Daoy (cell line): ENCODE results near the gene EEF2KMT. TPM values are rescaled to one million over a fixed set of nuclear protein-coding genes. Genes with fewer than 3 reads are reported as not detected.
"Not testable (repeated sequence)": the region's sequence is repeated elsewhere in the genome, so short reads cannot be mapped to it uniquely, and the experiment has no call there.

ENCODE experiments used
- DNase-seq: peaks from one replicate; pipeline ENCODE4 v3.0.0-alpha.2; 2015; ENCODE audit warnings: low read depth
- total RNA-seq: library from RNA; depleted of rRNA; stranded (reverse); fragments of >200 nt; shearing (Covaris generic); gene quantifications from 2 replicates; pipeline ENCODE4 v1.2.3, GENCODE V29; 2014; rRNA removed

EEF2KMT gene
- 14.1 and 16.7 TPM in 2 replicates for total RNA-seq

GRCh38 chr16:5097470-5098220 lies at the start of gene EEF2KMT:
TSS of gene EEF2KMT (minus strand) at chr16:5097795. CDS start at chr16:5097739, 56 bp downstream.
- DNase-seq: peak; percentile 98

DNA sequence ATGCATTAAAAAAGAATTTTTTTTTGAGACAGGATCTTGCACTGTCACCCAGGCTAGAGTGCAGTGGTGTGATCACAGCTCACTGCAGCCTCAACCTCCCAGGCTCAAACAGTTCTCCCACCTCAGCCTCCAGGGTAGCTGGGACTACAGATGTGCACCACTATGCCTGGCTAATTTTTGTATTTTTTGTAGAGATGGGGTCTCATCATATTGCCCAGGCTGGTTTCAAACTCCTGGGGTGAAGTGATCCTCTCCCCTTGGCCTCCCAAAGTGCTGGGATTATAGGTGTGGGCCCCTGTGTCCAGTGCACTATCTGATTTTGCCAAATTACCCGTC lies 47.0 kb upstream of the EEF2KMT start:
- not testable (repeated sequence) for DNase-seq

- no peak for DNase-seq
These were observed 46.4 kb upstream of the EEF2KMT start for GRCh38 chr16:5143761-5144620.

- not testable (repeated sequence) for DNase-seq
These were observed 42.6 kb upstream of the EEF2KMT start for GRCh38 chr16:5140151-5140550.

GRCh38 chr16:5134739-5135452 lies 37.3 kb upstream of the EEF2KMT start:
- DNase-seq: not testable (repeated sequence)

DNA sequence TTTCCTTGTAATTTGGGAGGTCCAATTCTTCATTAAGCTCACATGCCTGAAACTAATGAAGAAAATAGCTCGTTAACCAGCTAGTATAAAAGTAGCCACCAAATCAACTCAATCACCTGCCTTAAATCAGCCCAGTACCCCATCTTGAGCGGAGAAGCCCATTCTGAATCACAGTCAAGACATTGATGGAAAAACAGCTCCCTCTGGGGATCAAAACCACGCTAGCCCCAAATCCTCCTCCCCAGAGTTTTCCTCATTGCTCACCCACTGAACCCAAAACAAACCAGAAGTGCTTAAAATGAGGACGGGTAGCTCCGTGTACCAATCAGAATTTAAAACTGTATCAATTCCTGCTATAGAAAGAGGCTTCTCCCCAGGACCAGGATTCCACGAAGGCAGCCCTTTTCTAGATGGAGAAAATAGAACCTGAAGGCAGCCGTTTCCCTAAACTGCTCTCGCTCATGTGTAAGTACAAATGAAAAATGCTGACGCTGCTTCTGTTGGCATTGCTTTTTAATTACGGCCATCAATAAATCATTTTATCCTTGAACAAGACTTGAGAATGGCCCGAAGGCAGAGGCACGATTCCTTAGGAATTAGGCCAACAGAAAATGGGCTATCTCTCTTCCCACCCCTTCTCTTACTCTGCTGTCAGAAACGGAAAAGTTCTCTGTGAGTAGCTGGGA lies 35.5 kb upstream of the EEF2KMT start:
- DNase-seq: not testable (repeated sequence)

- DNase-seq: not testable (repeated sequence)
These were observed 33.9 kb upstream of the EEF2KMT start for GRCh38 chr16:5131467-5132004.

DNA sequence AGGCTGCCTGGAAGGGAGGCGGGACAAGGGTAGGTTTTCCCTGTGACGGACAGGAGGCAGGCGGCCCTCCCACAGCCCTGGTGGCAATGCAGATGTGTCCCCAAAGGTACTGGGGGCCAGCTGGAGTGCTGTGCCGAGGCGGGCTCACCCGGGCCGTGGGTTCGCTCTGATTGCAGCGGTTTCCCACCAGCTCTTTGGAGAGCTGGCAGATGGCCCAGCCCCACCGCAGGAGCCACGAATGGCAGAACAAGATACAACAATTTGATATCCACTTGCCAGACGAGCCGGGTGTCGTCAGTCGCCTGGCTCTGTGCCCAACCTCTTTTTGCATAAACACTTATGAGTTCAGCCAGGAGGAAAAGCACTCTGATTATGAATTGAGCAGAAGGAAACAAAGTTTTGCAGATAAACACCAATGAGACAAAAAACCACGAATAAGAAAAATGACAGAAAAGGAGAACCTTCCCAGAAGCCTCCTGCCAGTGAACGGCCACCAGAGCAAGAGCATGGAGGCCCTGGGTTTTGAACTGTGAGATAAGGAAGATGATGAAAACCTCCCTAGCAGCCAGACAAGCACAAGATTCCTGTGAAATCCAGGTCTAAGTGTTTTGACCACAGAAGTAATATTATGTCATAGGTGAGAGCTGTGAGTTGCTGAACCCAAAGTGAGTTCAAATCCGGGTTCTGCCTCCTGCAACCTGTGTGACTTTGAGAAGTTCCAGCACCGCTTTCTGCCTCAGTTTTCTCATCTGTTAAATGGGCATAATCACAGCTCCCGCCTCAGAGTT lies 19.9 kb upstream of the EEF2KMT start:
- peak; percentile 64 for DNase-seq

DNA sequence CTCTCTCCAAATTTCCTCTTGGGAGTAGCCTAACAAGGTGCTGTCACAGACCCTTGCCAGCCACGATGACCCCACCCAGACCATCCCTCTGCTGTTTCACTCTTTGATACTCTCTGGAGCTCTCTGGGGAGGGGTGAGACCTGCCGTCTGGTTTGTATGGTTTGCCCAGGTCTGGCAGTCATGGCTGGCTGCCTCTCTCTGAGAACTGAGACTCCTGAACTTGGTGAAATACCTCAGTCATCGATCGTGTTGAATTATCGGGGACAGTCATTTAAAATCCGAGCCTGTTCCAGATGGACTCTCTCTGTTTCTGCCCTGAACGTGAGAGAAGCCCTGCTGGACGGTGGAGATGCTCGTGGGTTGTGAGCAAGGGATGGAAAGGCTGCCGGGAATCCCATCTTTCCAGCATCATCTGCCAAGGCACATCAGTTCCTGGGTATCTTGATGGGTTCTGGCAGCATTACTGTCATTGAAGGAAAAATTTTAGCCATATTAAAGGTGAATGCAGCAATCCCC lies 19.2 kb upstream of the EEF2KMT start:
- DNase-seq: not testable (repeated sequence)

DNA sequence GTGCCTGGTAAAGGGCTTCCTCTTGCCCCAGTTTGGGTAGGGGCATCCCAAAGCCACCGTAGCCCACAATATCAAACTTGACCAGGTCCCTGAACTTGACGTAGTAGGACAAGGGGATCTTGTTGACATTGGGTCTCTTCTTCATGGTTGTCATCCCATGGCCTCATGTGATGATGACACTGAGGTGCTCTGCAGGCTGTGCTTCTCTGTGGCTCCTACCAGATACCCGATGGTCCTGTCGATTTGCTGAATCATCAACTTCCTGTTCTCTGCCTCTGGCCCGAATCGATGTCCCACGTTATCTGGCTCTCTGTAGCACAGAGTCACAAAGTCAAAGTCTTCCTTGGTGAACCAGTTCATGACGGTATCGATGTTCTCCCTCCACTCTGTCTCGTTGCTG lies 13.3 kb upstream of the EEF2KMT start:
- DNase-seq: not testable (repeated sequence)

GRCh38 chr16:5108505-5109158 lies 11.0 kb upstream of the EEF2KMT start:
- DNase-seq: no peak

DNA sequence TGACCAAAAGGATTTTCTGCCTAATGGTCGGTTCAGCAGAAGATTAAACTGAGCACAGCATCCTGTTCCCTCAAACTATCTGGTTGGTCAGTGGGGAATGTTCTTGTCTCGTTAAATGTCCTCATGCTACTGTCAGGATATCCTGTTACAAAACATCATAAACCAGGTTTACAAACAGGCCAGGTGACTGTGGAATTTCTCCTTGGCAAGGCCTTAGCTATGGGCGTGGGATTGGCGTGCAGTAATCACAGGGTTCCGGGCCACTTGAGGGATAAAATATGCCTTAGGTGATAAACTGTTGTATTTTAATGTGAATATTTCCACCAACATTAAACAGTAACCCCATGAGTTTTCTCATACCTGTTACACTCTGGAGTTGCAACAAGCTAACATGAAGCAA lies 7.4 kb upstream of the EEF2KMT start:
- not testable (repeated sequence) for DNase-seq

- not testable (repeated sequence) for DNase-seq
These were observed 5.9 kb upstream of the EEF2KMT start for GRCh38 chr16:5103296-5104032.

GRCh38 chr16:5099174-5099573 lies 1.6 kb upstream of the EEF2KMT start:
- not testable (repeated sequence) for DNase-seq

DNA sequence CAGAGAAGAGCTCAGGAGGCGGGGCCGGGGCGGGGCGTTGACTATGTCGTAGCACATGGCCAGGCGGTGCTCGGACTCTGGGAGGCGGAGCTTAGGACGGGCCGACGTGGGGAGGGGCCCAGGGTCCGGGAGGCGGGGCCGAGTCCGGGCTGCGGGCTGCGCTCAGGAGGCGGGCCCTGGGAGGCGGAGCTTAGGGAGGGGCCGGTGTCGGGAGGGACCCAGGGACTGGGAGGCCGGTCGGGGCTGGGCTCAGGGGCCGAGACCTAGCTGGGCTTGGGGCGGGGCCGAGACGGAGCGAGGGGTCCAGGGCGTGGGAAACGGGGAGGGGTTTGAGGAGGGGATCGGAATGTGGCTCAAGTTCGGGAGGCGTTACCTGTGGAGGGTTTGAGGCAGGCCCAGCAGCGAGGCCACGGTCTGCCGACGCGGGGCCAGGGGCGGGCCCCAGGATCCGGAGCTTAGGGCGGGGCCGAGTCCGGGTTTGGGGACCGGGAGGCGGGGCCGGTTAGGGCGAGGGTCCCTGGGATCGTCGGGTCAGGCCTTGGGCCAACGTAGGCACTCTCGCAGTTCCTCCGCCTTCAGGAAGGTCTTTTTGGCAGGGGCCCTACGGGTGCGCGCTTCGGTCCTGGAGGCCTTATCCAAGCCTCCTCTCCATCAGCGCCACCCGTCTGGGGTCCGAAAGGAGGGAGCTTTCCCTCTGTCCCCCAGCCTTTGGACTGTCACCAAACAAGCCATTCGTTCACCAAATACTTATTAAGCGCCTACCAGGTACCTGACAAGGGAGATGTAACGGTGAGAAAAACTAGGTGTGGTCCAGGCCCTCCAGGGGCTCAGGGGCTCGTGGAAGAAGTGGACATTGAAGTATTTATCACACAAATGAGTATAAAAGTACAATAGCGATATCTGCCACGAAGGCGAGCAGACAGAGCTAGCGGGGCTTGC lies 895 bp upstream of the EEF2KMT start:
- peak; percentile 62 for DNase-seq

- DNase-seq: peak; percentile 27
These were observed 530 bp downstream of the EEF2KMT start for GRCh38 chr16:5097061-5097469.

DNA sequence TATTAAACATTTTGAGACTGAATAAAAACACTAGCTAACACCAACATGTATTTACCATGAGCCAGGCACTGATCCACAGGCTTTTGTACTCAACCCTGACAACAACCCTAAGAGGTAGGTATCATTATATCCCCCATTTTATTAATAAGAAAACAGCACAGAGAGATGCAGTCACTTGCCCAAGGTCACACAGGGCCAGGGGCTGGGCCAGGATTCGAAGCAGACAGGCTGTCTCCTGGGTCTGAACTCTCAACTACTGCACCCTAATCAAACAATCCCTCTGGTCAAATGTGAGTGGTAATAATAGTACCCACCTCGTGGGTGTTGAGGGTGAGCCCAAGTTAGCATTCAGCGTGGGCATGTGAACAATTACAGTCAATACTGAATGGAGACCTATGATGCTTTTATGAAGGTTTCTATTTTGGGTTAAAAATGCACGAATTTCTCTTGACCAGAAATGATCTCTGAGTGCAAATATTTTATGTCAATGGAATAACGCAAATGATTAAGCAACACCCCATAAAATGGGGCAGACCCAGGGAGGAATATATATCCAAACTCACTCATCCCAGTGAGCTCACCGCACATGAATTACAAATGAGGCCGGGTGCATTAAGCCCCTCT lies 1.0 kb downstream of the EEF2KMT start:
- DNase-seq: not testable (repeated sequence)
